Tibial nerve (tissue), 4 donors: ENCODE measurements around the gene ACP6. TPM values are rescaled to one million over a fixed set of nuclear protein-coding genes. Genes with fewer than 3 reads are reported as not detected.

ENCODE experiments used
- DNase-seq, 2 donors: peaks; one replicate each; pipeline ENCODE4 v3.0.0-alpha.2; 2019; ENCODE audit warnings: low spot score in 2 of 2
- H3K27ac ChIP-seq, 4 donors: fragments of 200-600 bp; sonication (generic) in 3 of 4; one replicate each; pipeline ENCODE4 v1.5.1; 2017 to 2019; ENCODE audit warnings: mild to moderate bottlenecking in 1 of 4
- H3K27me3 ChIP-seq, 2 donors: fragments of 200-600 bp; sonication (generic) in 1 of 2; one replicate each; pipeline versions ENCODE4 v1.5.1 to v1.6.0; 2017 to 2019
- H3K36me3 ChIP-seq, 3 donors: fragments of 200-600 bp; sonication (generic); one replicate each; pipeline ENCODE4 v1.5.1; 2018 to 2019
- H3K4me1 ChIP-seq, 4 donors: fragments of 200-600 bp; sonication (generic) in 3 of 4; one replicate each; pipeline ENCODE4 v1.5.1; 2017 to 2019
- H3K4me3 ChIP-seq, 4 donors: fragments of 200-600 bp; sonication (generic) in 3 of 4; one replicate each; pipeline ENCODE4 v1.5.1; 2017 to 2019; ENCODE audit warnings: mild to moderate bottlenecking in 1 of 4, moderate library complexity in 1 of 4
- H3K9me3 ChIP-seq, 4 donors: fragments of 200-600 bp; sonication (generic) in 3 of 4; one replicate each; pipeline ENCODE4 v1.5.1; 2017 to 2019
- CTCF ChIP-seq, 5 experiments: fragments of 200-600 bp in 3 of 5; fragments of 450-650 bp in 2 of 5; sonication (generic) in 3 of 5; IDR thresholded peaks; one replicate each; pipeline ENCODE4 v1.5.1; 2016 to 2019; ENCODE audit warnings: antibody characterized with exemption in 5 of 5, mild to moderate bottlenecking in 3 of 5, moderate library complexity in 2 of 5
- EP300 ChIP-seq, 2 donors: sonication (generic); formaldehyde crosslinking; IDR thresholded peaks; one replicate each; pipeline ENCODE4 v1.6.1; 2017; ENCODE audit warnings: antibody characterized with exemption in 2 of 2, mild to moderate bottlenecking in 1 of 2
- POLR2A ChIP-seq, 2 donors: fragments of 450-650 bp; IDR thresholded peaks; one replicate each; pipeline ENCODE4 v1.6.1; 2017; ENCODE audit warnings: antibody characterized with exemption in 2 of 2, mild to moderate bottlenecking in 2 of 2, moderate library complexity in 2 of 2
- WGBS, 2 donors: methylation state at CpG; one replicate each; pipeline ENCODE4 v1.1.5; 2018; 5-methylcytosine and 5-hydroxymethylcytosine counted together
- total RNA-seq, 4 donors: library from RNA; depleted of rRNA; stranded (reverse); fragments of >200 nt; gene quantifications; one replicate each; pipeline ENCODE4 v1.1.0, GENCODE V29; 2016

ACP6 gene
- total RNA-seq, 4 donors from 2014 or later = 13.7 to 29.4 (median 20.9) TPM

- Histone ChIP-seq H3K27me3 (no peaks in the 10 kb centered on the region), H3K4me3 (peak overlapping the region; percentile 53 to 92 (median 84)), H3K4me1 (peaks cover 0 to 16% (median 6%) of the 10 kb centered on the region in 4 donors), H3K36me3 (no peaks in the 10 kb centered on the region), H3K9me3 (no peaks in the 10 kb centered on the region), H3K27ac (peak overlapping the region; percentile 9 to 85 (median 84))
- TF ChIP-seq POLR2A (IDR thresholded peaks at IDR 0.05) = no peak
- TF ChIP-seq CTCF (IDR thresholded peaks at IDR 0.05) = no peak
- no peak for TF ChIP-seq EP300 (IDR thresholded peaks at IDR 0.05)
- WGBS, 2 donors = 0 to 1% methylated on average over 41 to 46 of the region's 53 CpGs
- DNase-seq = peak; percentile 6 to 18
Observed at GRCh38 chr1:147669469-147670318, 630 bp downstream of the ACP6 start.

DNA sequence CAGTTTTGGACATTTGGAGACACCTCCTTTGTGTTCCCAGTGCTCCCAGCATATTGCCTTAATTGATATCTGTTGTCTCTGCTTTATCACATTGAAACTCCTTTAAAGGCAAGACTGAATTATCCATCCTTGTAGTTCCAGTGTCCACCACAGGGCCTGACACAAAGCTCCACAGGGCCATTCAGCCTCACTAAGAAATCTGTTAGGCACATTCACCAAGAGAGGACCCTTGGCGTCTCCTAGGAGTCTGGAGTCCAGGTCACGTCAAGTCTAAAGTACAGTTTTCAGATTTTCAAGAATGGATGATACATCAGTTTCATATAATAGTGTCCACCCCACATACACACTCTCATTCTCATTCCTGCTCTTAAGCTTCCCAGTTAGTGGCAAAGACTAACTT is 4.8 kb downstream of the ACP6 start:
- TF ChIP-seq POLR2A (IDR thresholded peaks at IDR 0.05) (no peak), CTCF (IDR thresholded peaks at IDR 0.05) (no peak), EP300 (IDR thresholded peaks at IDR 0.05) (no peak)
- Histone ChIP-seq H3K36me3 (peaks cover 0 to 13% (median 0%) of the 10 kb centered on the region in 3 donors), H3K27ac (no peak overlapping the region), H3K4me1 (peaks cover 0 to 16% (median 6%) of the 10 kb centered on the region in 4 donors), H3K27me3 (no peaks in the 10 kb centered on the region), H3K9me3 (peaks cover 0 to 7% (median 2%) of the 10 kb centered on the region in 4 donors), H3K4me3 (no peak overlapping the region)
- WGBS, 2 donors = 87 to 95% methylated on average over 2 of the region's 2 CpGs
- no peak for DNase-seq

DNA sequence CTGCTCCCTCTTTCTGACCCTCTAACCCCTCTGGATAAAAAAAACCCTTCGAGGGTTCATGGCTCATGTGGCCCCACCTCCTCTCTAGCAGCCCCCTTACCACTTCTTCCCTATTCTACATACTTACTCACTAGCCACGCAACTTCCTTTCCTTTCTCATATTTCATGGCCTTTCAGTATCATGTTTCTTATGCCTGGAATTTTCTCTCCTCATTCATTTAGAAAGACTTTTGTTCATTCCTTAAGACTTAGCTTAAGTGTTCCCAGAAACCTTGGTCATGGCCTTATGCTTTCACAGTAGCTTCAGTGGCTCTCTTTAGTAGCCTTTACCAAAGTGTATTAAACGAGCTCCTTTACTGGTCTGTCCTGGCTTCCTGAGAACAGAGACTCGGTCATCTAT is 6.1 kb downstream of the ACP6 start:
- Histone ChIP-seq H3K36me3 (peaks cover 0 to 16% (median 0%) of the 10 kb centered on the region in 3 donors), H3K27me3 (no peaks in the 10 kb centered on the region), H3K27ac (no peak overlapping the region), H3K9me3 (peaks cover 0 to 7% (median 2%) of the 10 kb centered on the region in 4 donors), H3K4me3 (no peak overlapping the region), H3K4me1 (peaks cover 0 to 11% (median 6%) of the 10 kb centered on the region in 4 donors)
- no peak for TF ChIP-seq POLR2A (IDR thresholded peaks at IDR 0.05)
- no peak for TF ChIP-seq EP300 (IDR thresholded peaks at IDR 0.05)
- no peak for TF ChIP-seq CTCF (IDR thresholded peaks at IDR 0.05)
- no peak for DNase-seq
- WGBS, 2 donors = 78 to 83% methylated on average over 4 of the region's 4 CpGs

GRCh38 chr1:147654511-147654910 is 15.8 kb downstream of the ACP6 start:
- H3K9me3 ChIP-seq = no peaks in the 10 kb centered on the region
- H3K4me3 ChIP-seq = no peak overlapping the region
- no peak for DNase-seq
- H3K4me1 ChIP-seq = no peaks in the 10 kb centered on the region
- H3K27me3 ChIP-seq = no peaks in the 10 kb centered on the region
- TF ChIP-seq EP300 (IDR thresholded peaks at IDR 0.05) (no peak), CTCF (IDR thresholded peaks at IDR 0.05) (no peak), POLR2A (IDR thresholded peaks at IDR 0.05) (no peak)
- H3K27ac ChIP-seq = no peak overlapping the region
- peaks cover 0 to 83% (median 11%) of the 10 kb centered on the region in 3 donors for H3K36me3 ChIP-seq
- 96 to 99% methylated on average over 5 of the region's 5 CpGs for WGBS, 2 donors

GRCh38 chr1:147652306-147652705 is 18.0 kb downstream of the ACP6 start:
- 94 to 95% methylated on average over 3 of the region's 3 CpGs for WGBS, 2 donors
- TF ChIP-seq EP300 (IDR thresholded peaks at IDR 0.05) (no peak), POLR2A (IDR thresholded peaks at IDR 0.05) (no peak), CTCF (IDR thresholded peaks at IDR 0.05) (no peak)
- Histone ChIP-seq H3K4me1 (no peaks in the 10 kb centered on the region), H3K27ac (no peak overlapping the region), H3K9me3 (no peaks in the 10 kb centered on the region), H3K27me3 (no peaks in the 10 kb centered on the region), H3K36me3 (peaks cover 0 to 84% (median 11%) of the 10 kb centered on the region in 3 donors), H3K4me3 (no peak overlapping the region)
- DNase-seq = no peak
